Endothelial cell of umbilical vein (primary cell): Measurements from ENCODE around the gene MGAT4A. TPM values are rescaled to one million over a fixed set of nuclear protein-coding genes. Genes with fewer than 3 reads are reported as not detected.

Source experiments
- BruUV-seq: library from RNA; stranded (reverse); fragments of 400-500 nt; replicated peaks from 2 replicates; lab custom pipeline; 2021; lab: Mats Ljungman, UMichigan
- CTCF ChIA-PET: fragments of 300-600, 350-600 bp; sonication (Branson Sonifier 250); formaldehyde crosslinking; loops from one replicate; lab custom pipeline; 2021; ENCODE audit warnings: antibody characterized with exemption, inconsistent platforms; lab: Charles Lee
- POLR2A ChIA-PET: fragments of 300-600, 350-600 bp; sonication (Branson Sonifier 250); formaldehyde crosslinking; loops from one replicate; lab custom pipeline; 2021; ENCODE audit warnings: antibody characterized with exemption, inconsistent platforms; lab: Charles Lee
- DNase-seq: peaks from one replicate; pipeline ENCODE4 v3.0.0-alpha.2; 2011; ENCODE audit warnings: low read depth, low spot score
- FAIRE-seq: peaks from 2 replicates; lab custom pipeline; 2011; peaks lifted over from hg19 to GRCh38; lab: Jason Lieb, UNC
- H2AFZ ChIP-seq: 2 replicates; pipeline ENCODE4 v1.6.0; 2012; ENCODE audit warnings: low read depth, low read length, control low read depth, inconsistent platforms
- H3K27ac ChIP-seq: 2 replicates; pipeline ENCODE4 v1.5.1; 2011; ENCODE audit warnings: low read depth, mild to moderate bottlenecking, control low read depth, low read length, moderate library complexity; ENCODE audit not compliant: insufficient read depth
- H3K27me3 ChIP-seq, 2 experiments: 2 replicates each; pipeline versions ENCODE4 v1.6.0 to v1.6.1; 2011; ENCODE audit warnings: low read length in 2 of 2, mixed read lengths in 1 of 2; ENCODE audit not compliant: control insufficient read depth in 2 of 2, insufficient read depth in 2 of 2
- H3K36me3 ChIP-seq, 2 experiments: 2 replicates in 1 of 2; 3 replicates in 1 of 2; pipeline ENCODE4 v1.5.1; 2011; ENCODE audit warnings: low read length in 2 of 2, mild to moderate bottlenecking in 1 of 2, moderate library complexity in 1 of 2; ENCODE audit not compliant: control insufficient read depth in 2 of 2, insufficient read depth in 2 of 2; ENCODE audit errors: extremely low read depth in 1 of 2
- H3K4me1 ChIP-seq: 3 replicates; pipeline ENCODE4 v1.5.1; 2011; ENCODE audit warnings: mild to moderate bottlenecking, low read length; ENCODE audit not compliant: control insufficient read depth, insufficient read depth; ENCODE audit errors: extremely low read depth
- H3K4me2 ChIP-seq: 2 replicates; pipeline ENCODE4 v1.6.1; 2011; ENCODE audit warnings: low read length, control low read depth, mixed read lengths; ENCODE audit not compliant: insufficient read depth
- H3K4me3 ChIP-seq, 3 experiments: fragments of 200-600 bp in 1 of 3; sonication (generic), shearing (Covaris generic) in 1 of 3; replicated peaks in 1 of 3; 2 replicates each; pipeline ENCODE4 v1.5.1; 2011 to 2016; ENCODE audit warnings: control low read depth in 3 of 3, low read length in 3 of 3, mild to moderate bottlenecking in 2 of 3, inconsistent platforms in 1 of 3, low read depth in 1 of 3, moderate library complexity in 1 of 3; ENCODE audit not compliant: insufficient read depth in 1 of 3
- H3K79me2 ChIP-seq: 2 replicates; pipeline ENCODE4 v1.6.0; 2012; ENCODE audit warnings: low read length, inconsistent platforms; ENCODE audit not compliant: control insufficient read depth, insufficient read depth
- H3K9ac ChIP-seq: replicated peaks from 2 replicates; pipeline ENCODE3; 2011; ENCODE audit warnings: low read length, control low read depth; ENCODE audit not compliant: insufficient read depth; ENCODE audit errors: extremely low read depth
- H3K9me1 ChIP-seq: replicated peaks from 3 replicates; pipeline ENCODE4 v1.6.0; 2011; ENCODE audit warnings: mild to moderate bottlenecking, low read length; ENCODE audit not compliant: control insufficient read depth, insufficient read depth; ENCODE audit errors: extremely low read depth
- H3K9me3 ChIP-seq: replicated peaks from 2 replicates; pipeline ENCODE4 v1.5.1; 2012; ENCODE audit warnings: low read length, inconsistent platforms; ENCODE audit not compliant: control insufficient read depth, insufficient read depth
- H4K20me1 ChIP-seq: replicated peaks from 2 replicates; pipeline ENCODE3; 2011; ENCODE audit warnings: mild to moderate bottlenecking, low read length; ENCODE audit not compliant: control insufficient read depth, insufficient read depth; ENCODE audit errors: extremely low read depth
- CTCF ChIP-seq, 2 donors: IDR thresholded peaks; 1 replicate in 1 of 2; 2 replicates in 1 of 2; pipeline ENCODE4 v1.5.1; 2011; ENCODE audit warnings: low read length in 2 of 2, mild to moderate bottlenecking in 2 of 2, moderate library complexity in 2 of 2, control low read depth in 1 of 2, inconsistent platforms in 1 of 2, low read depth in 1 of 2; ENCODE audit not compliant: insufficient read depth in 1 of 2; ENCODE audit errors: extremely low read depth in 1 of 2
- EZH2 ChIP-seq: IDR thresholded peaks from 2 replicates; pipeline ENCODE4 v1.6.1; 2012; ENCODE audit warnings: borderline replicate concordance, low read depth, mild to moderate bottlenecking, moderate library complexity, low read length, inconsistent platforms; ENCODE audit not compliant: severe bottlenecking
- FOS ChIP-seq: IDR thresholded peaks from 2 replicates; pipeline ENCODE4 v1.6.1; 2011; ENCODE audit warnings: mild to moderate bottlenecking, low read length, moderate library complexity, borderline replicate concordance; ENCODE audit not compliant: insufficient read depth
- GATA2 ChIP-seq: IDR thresholded peaks from 2 replicates; pipeline ENCODE4 v1.7.0; 2011; ENCODE audit warnings: low read depth, mild to moderate bottlenecking, moderate library complexity, mixed read lengths, low read length; ENCODE audit not compliant: insufficient read length, insufficient read depth
- JUN ChIP-seq: IDR thresholded peaks from 2 replicates; pipeline ENCODE4 v1.6.1; 2011; ENCODE audit warnings: borderline replicate concordance, low read depth; ENCODE audit not compliant: insufficient read length, insufficient read depth
- MAX ChIP-seq: IDR thresholded peaks from 2 replicates; pipeline ENCODE4 v1.6.1; 2011; ENCODE audit not compliant: insufficient read depth, insufficient read length
- MYC ChIP-seq: IDR thresholded peaks from one replicate; pipeline ENCODE4 v1.6.1; 2011; ENCODE audit warnings: mild to moderate bottlenecking, low read depth, low read length
- POLR2A ChIP-seq: IDR thresholded peaks from 2 replicates; pipeline ENCODE4 v1.6.1; 2012; ENCODE audit warnings: low read depth, mild to moderate bottlenecking, control low read depth, low read length
- POLR2AphosphoS5 ChIP-seq: IDR thresholded peaks from 2 replicates; pipeline ENCODE4 v1.6.1; 2012; ENCODE audit warnings: low read depth, mild to moderate bottlenecking, control low read depth, low read length, moderate library complexity; ENCODE audit not compliant: insufficient read depth
- dilution Hi-C: fragments of 300-500 bp; cut with MboI; formaldehyde crosslinking; loops from one replicate; pipeline ENCODE4 v1.15.0; 2019; ENCODE audit warnings: low sequenced_read_pairs; ENCODE audit not compliant: extremely low pct_ligation_motif_present
- intact Hi-C: fragments of 100-400 bp; cut with micrococcal nuclease; formaldehyde crosslinking; loops from one replicate; pipeline ENCODE4 v1.10.0; 2022
- polyA plus RNA-seq, 4 experiments: library from polyadenylated mRNA; depleted of rRNA in 3 of 4; stranded (reverse) in 3 of 4; unstranded in 1 of 4; fragments of >200 nt; gene quantifications; 2 replicates each; pipeline versions ENCODE4 v1.2.1 to v1.2.3, GENCODE V29; 2011 to 2012; ENCODE audit warnings: missing spikeins in 1 of 4
- total RNA-seq: library from RNA; stranded (reverse); gene quantifications from 2 replicates; pipeline ENCODE4 v1.2.3, GENCODE V29; 2021

The MGAT4A gene
- total and polyA plus RNA-seq, 2 donors (not counting 3 experiments of a cell fraction or from before 2014, with no cell fraction given): 9.2 to 42.2 TPM

- FAIRE-seq: no peak
- CTCF ChIA-PET: interaction anchor here (1.1 to 1.9 kb wide), 2 partner anchors 14 to 27 kb away, joined by 4 to 6 read pairs; no protein-coding TSS in a partner anchor
- POLR2A ChIA-PET: no interaction called here
These were observed 54.2 kb downstream of the MGAT4A start for GRCh38 chr2:98676742-98677141.

More at GRCh38 chr2:98676742-98677141, 54.2 kb downstream of the MGAT4A start:
- intact Hi-C loops: no loop called here
- Histone ChIP-seq H2AFZ (no peak overlapping the region), H3K4me3 (no peak overlapping the region), H3K9ac (no peak overlapping the region), H3K27ac (no peak overlapping the region), H3K36me3 (peaks cover 0 to 9% of the 10 kb centered on the region in 2 experiments), H3K9me1 (no peaks in the 10 kb centered on the region), H3K79me2 (peaks cover 22% of the 10 kb centered on the region), H4K20me1 (peaks cover 2% of the 10 kb centered on the region), H3K4me1 (no peaks in the 10 kb centered on the region), H3K9me3 (no peaks in the 10 kb centered on the region), H3K4me2 (no peak overlapping the region), H3K27me3 (no peaks in the 10 kb centered on the region)
- no TSS peak for BruUV-seq
- dilution Hi-C loops: no loop called here
- TF ChIP-seq CTCF (IDR thresholded peaks at IDR 0.05; ENCODE audit: extremely low read depth in 1 of 2, insufficient read depth in 1 of 2, low read depth in 1 of 2, low read length in 2 of 2) (no peak), JUN (no peak), MAX (no peak), FOS (no peak), EZH2 (no peak), POLR2AphosphoS5 (no peak), GATA2 (no peak), POLR2A (no peak), MYC (no peak)
- DNase-seq: no peak
